ENCODE measurements around the gene FRAS1. TPM values are rescaled to one million over a fixed set of nuclear protein-coding genes. Genes with fewer than 3 reads are reported as not detected.

FRAS1 gene
- total RNA-seq, 1 donor from 2014 or later: 24.6 TPM

DNA sequence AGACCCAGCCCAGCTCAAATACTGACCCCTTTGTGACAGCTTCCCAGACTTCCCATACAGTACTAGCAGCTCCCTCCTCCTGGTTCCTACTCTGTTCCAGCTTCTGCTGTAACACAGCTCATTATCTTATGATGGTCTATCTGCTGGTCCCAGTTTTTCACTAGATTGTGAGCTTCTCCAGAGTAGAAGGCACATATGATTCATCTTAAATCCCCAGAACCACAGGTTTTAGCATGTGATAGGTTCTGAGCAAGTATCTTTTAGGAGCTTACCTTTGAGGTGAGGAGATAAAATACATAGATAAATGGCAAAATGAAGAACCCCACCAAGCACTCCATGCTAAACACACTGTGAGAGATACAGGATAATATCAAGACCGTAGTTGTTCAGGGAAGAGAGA is 466.9 kb downstream of the FRAS1 start:
- Histone ChIP-seq H4K20me1 (ENCODE audit: insufficient read depth, low read length) (no peaks in the 10 kb centered on the region), H3K9ac (ENCODE audit: low read length) (no peak overlapping the region), H3K4me2 (ENCODE audit: low read length) (no peak overlapping the region), H2AFZ (ENCODE audit: low read depth, low read length) (no peak overlapping the region), H3K36me3 (ENCODE audit: insufficient read depth, low read length) (no peaks in the 10 kb centered on the region), H3K4me3 (ENCODE audit: insufficient read depth, low read depth, low read length) (no peak overlapping the region), H3K27ac (ENCODE audit: low read depth, low read length) (no peak overlapping the region), H3K9me3 (ENCODE audit: insufficient read depth, low read depth, low read length) (no peaks in the 10 kb centered on the region), H3K4me1 (ENCODE audit: insufficient read depth, low read length) (peaks cover 12% of the 10 kb centered on the region), H3K27me3 (ENCODE audit: insufficient read depth, low read length) (no peaks in the 10 kb centered on the region), H3K79me2 (ENCODE audit: insufficient read depth, low read length) (no peaks in the 10 kb centered on the region)
- no peak for TF ChIP-seq CTCF (IDR thresholded peaks at IDR 0.05; ENCODE audit: insufficient read depth, low read depth, low read length)
- no peak for TF ChIP-seq EZH2 (IDR thresholded peaks at IDR 0.05; ENCODE audit: insufficient read depth, low read length)
- H3K36me3 Mint-ChIP-seq (ENCODE audit: low read depth, unreplicated experiment): no peaks in the 10 kb centered on the region
- no peaks in the 10 kb centered on the region for H3K9me3 Mint-ChIP-seq (ENCODE audit: unreplicated experiment)
- no peak overlapping the region for H3K27ac Mint-ChIP-seq (ENCODE audit: unreplicated experiment)
- DNase-seq (ENCODE audit: low read depth) (no peak), FAIRE-seq (no peak)
- H3K4me3 Mint-ChIP-seq (ENCODE audit: unreplicated experiment): no peak overlapping the region
- H3K4me1 Mint-ChIP-seq (ENCODE audit: low read depth, unreplicated experiment): no peaks in the 10 kb centered on the region
- no peaks in the 10 kb centered on the region for H3K27me3 Mint-ChIP-seq (ENCODE audit: low read depth, unreplicated experiment)

DNA sequence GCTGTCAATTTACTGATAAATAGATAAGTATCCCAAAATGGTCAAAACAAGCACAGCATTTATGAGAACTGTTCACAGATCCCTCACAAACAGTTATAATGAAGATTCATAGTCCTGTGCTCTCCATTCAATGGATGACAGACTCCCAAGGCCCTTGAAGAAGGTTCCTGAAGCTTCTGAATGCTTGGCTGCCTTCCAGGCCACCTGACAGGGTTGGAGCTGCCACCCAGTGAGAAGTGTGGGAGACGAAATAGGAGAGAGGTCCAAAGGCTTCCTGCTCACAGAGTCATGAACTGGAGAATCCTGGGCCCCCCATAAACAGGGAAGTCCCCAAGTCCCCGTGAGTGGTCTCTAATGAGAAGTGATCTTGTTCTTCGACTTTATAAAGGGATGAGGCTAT is 468.4 kb downstream of the FRAS1 start:
- Histone ChIP-seq H3K9ac (ENCODE audit: low read length) (no peak overlapping the region), H4K20me1 (ENCODE audit: insufficient read depth, low read length) (no peaks in the 10 kb centered on the region), H2AFZ (ENCODE audit: low read depth, low read length) (no peak overlapping the region), H3K27me3 (ENCODE audit: insufficient read depth, low read length) (no peaks in the 10 kb centered on the region), H3K36me3 (ENCODE audit: insufficient read depth, low read length) (no peaks in the 10 kb centered on the region), H3K4me1 (ENCODE audit: insufficient read depth, low read length) (peaks cover 20% of the 10 kb centered on the region), H3K4me3 (ENCODE audit: insufficient read depth, low read depth, low read length) (no peak overlapping the region), H3K79me2 (ENCODE audit: insufficient read depth, low read length) (no peaks in the 10 kb centered on the region), H3K9me3 (ENCODE audit: insufficient read depth, low read depth, low read length) (no peaks in the 10 kb centered on the region), H3K4me2 (ENCODE audit: low read length) (no peak overlapping the region), H3K27ac (ENCODE audit: low read depth, low read length) (no peak overlapping the region)
- Mint-ChIP-seq H3K4me1 (ENCODE audit: low read depth, unreplicated experiment) (no peaks in the 10 kb centered on the region), H3K9me3 (ENCODE audit: unreplicated experiment) (peaks cover 5% of the 10 kb centered on the region), H3K4me3 (ENCODE audit: unreplicated experiment) (no peak overlapping the region), H3K27me3 (ENCODE audit: low read depth, unreplicated experiment) (no peaks in the 10 kb centered on the region), H3K27ac (ENCODE audit: unreplicated experiment) (no peak overlapping the region), H3K36me3 (ENCODE audit: low read depth, unreplicated experiment) (peaks cover 1% of the 10 kb centered on the region)
- no peak for FAIRE-seq
- DNase-seq (ENCODE audit: low read depth): no peak
- no peak for TF ChIP-seq CTCF (IDR thresholded peaks at IDR 0.05; ENCODE audit: insufficient read depth, low read depth, low read length)
- TF ChIP-seq EZH2 (IDR thresholded peaks at IDR 0.05; ENCODE audit: insufficient read depth, low read length): no peak

DNA sequence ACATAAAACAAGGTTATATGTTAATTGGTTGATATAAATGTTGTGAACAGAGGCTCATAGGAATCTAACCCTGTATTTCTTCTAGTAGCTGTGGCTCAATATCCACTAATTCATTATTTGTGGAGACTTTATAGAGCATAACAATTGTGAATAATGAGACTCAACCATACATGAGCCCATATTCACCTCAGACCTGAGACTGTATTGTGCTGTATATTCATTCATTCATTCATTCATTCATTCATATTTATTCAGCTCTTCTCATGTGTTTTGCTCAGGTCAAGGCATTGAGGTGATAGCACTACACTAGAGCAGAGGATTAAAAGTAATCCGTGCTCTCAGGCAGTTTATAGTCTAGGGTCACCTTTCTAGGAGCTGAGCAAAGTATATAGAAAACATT is 470.0 kb downstream of the FRAS1 start:
- H3K4me3 Mint-ChIP-seq (ENCODE audit: unreplicated experiment): no peak overlapping the region
- Histone ChIP-seq H3K9me3 (ENCODE audit: insufficient read depth, low read depth, low read length) (no peaks in the 10 kb centered on the region), H3K27ac (ENCODE audit: low read depth, low read length) (no peak overlapping the region), H2AFZ (ENCODE audit: low read depth, low read length) (no peak overlapping the region), H3K36me3 (ENCODE audit: insufficient read depth, low read length) (no peaks in the 10 kb centered on the region), H3K9ac (ENCODE audit: low read length) (no peak overlapping the region), H3K4me1 (ENCODE audit: insufficient read depth, low read length) (peaks cover 20% of the 10 kb centered on the region), H3K4me3 (ENCODE audit: insufficient read depth, low read depth, low read length) (no peak overlapping the region), H4K20me1 (ENCODE audit: insufficient read depth, low read length) (no peaks in the 10 kb centered on the region), H3K27me3 (ENCODE audit: insufficient read depth, low read length) (no peaks in the 10 kb centered on the region), H3K79me2 (ENCODE audit: insufficient read depth, low read length) (no peaks in the 10 kb centered on the region), H3K4me2 (ENCODE audit: low read length) (no peak overlapping the region)
- H3K27me3 Mint-ChIP-seq (ENCODE audit: low read depth, unreplicated experiment): no peaks in the 10 kb centered on the region
- no peak overlapping the region for H3K27ac Mint-ChIP-seq (ENCODE audit: unreplicated experiment)
- H3K9me3 Mint-ChIP-seq (ENCODE audit: unreplicated experiment): peaks cover 6% of the 10 kb centered on the region
- no peaks in the 10 kb centered on the region for H3K4me1 Mint-ChIP-seq (ENCODE audit: low read depth, unreplicated experiment)
- DNase-seq (ENCODE audit: low read depth) (no peak), FAIRE-seq (no peak)
- peaks cover 1% of the 10 kb centered on the region for H3K36me3 Mint-ChIP-seq (ENCODE audit: low read depth, unreplicated experiment)
- TF ChIP-seq CTCF (IDR thresholded peaks at IDR 0.05; ENCODE audit: insufficient read depth, low read depth, low read length) (no peak), EZH2 (IDR thresholded peaks at IDR 0.05; ENCODE audit: insufficient read depth, low read length) (no peak)
